ENCODE data around the gene SCAF4.
A peak's percentile ranks its signal among the peaks of the same experiment; 100 is the strongest.
"Not testable (repeated sequence)": the region's sequence is repeated elsewhere in the genome, so short reads cannot be mapped to it uniquely, and the experiment has no call there.

SCAF4 gene

GRCh38 chr21:31737586-31738397, 5.9 kb upstream of the SCAF4 start:
- not testable (repeated sequence) for DNase-seq

GRCh38 chr21:31735511-31735992, 3.6 kb upstream of the SCAF4 start:
- no peak for DNase-seq

GRCh38 chr21:31733551-31734149, 1.7 kb upstream of the SCAF4 start:
- no peak for DNase-seq

- DNase-seq = no peak
Observed at GRCh38 chr21:31732597-31733550, 956 bp upstream of the SCAF4 start.

GRCh38 chr21:31731056-31731856, 662 bp downstream of the SCAF4 start:
- DNase-seq = peak; percentile 31

- no peak for DNase-seq
Observed at GRCh38 chr21:31730712-31731055, 1.2 kb downstream of the SCAF4 start.

- DNase-seq = no peak
Observed at GRCh38 chr21:31729622-31730343, 2.1 kb downstream of the SCAF4 start.

GRCh38 chr21:31728952-31729351, 3.0 kb downstream of the SCAF4 start:
- DNase-seq = no peak

- DNase-seq = no peak
Observed at GRCh38 chr21:31728191-31728590, 3.7 kb downstream of the SCAF4 start.

- no peak for DNase-seq
Observed at GRCh38 chr21:31727181-31727580, 4.7 kb downstream of the SCAF4 start.

- no peak for DNase-seq
Observed at GRCh38 chr21:31726407-31726806, 5.5 kb downstream of the SCAF4 start.

- DNase-seq = no peak
Observed at GRCh38 chr21:31725202-31725839, 6.6 kb downstream of the SCAF4 start.

GRCh38 chr21:31724552-31724951, 7.4 kb downstream of the SCAF4 start:
- no peak for DNase-seq

GRCh38 chr21:31721381-31721780, 10.5 kb downstream of the SCAF4 start:
- DNase-seq = no peak

- no peak for DNase-seq
Observed at GRCh38 chr21:31720739-31721138, 11.2 kb downstream of the SCAF4 start.

GRCh38 chr21:31720330-31720729, 11.6 kb downstream of the SCAF4 start:
- no peak for DNase-seq

GRCh38 chr21:31716106-31716505, 15.8 kb downstream of the SCAF4 start:
- no peak for DNase-seq

GRCh38 chr21:31714741-31715365, 17.1 kb downstream of the SCAF4 start:
- DNase-seq = no peak

GRCh38 chr21:31713973-31714740, 17.8 kb downstream of the SCAF4 start:
- DNase-seq = no peak

- no peak for DNase-seq
Observed at GRCh38 chr21:31713115-31713514, 18.8 kb downstream of the SCAF4 start.

Data from activated CD4-positive, alpha-beta T cell treated with anti-CD3 and anti-CD28 coated beads for 1 hour (primary cell).